Metanephros (tissue), 1 donor: ENCODE results near the gene C1orf116. TPM values are rescaled to one million over a fixed set of nuclear protein-coding genes. Genes with fewer than 3 reads are reported as not detected.

ENCODE experiments used
- total RNA-seq: library from RNA; depleted of rRNA; stranded (reverse); fragments of >200 nt; gene quantifications from one replicate; pipeline ENCODE4 v1.2.3, GENCODE V29; 2014

C1orf116 gene
- total RNA-seq, result 13.3 TPM

GRCh38 chr1:207032528-207033017 lies at the start of gene C1orf116:
Gene C1orf116, minus strand, starts transcription at chr1:207032756. Its CDS starts 5,158 bp downstream, at chr1:207027598.

GRCh38 chr1:207052911-207053769 lies 20.6 kb upstream of the C1orf116 start, which contains the start of gene PFKFB2:
Gene PFKFB2, plus strand, starts transcription at chr1:207053275. Its CDS starts 1,443 bp downstream, at chr1:207054718.

GRCh38 chr1:207051191-207051943 lies 18.8 kb upstream of the C1orf116 start, which contains the start of gene YOD1:
Gene YOD1, minus strand, starts transcription at chr1:207051208. Its CDS starts 178 bp downstream, at chr1:207051030.

GRCh38 chr1:206970446-206970845 lies 62.1 kb downstream of the C1orf116 start, which contains the start of gene FCAMR:
Gene FCAMR, minus strand, starts transcription at chr1:206970460. Its CDS starts 335 bp downstream, at chr1:206970125.

Other genes with a start within 250 kb of the C1orf116 start
- gene IL20, start 167.1 kb downstream of the C1orf116 start, total RNA-seq, result not detected
- gene IL24, start 135.3 kb downstream of the C1orf116 start, total RNA-seq, result not detected
- 2.5 TPM for gene FCMR, start 110.8 kb downstream of the C1orf116 start, total RNA-seq
- gene PIGR, start 86.3 kb downstream of the C1orf116 start, total RNA-seq, result 7.6 TPM
- gene FCAMR, start 62.3 kb downstream of the C1orf116 start, total RNA-seq, result 6.0 TPM
- 24.8 TPM for gene YOD1, start 18.5 kb upstream of the C1orf116 start, total RNA-seq
- 17.5 TPM for gene PFKFB2, start 20.5 kb upstream of the C1orf116 start, total RNA-seq
- gene C4BPB, start 56.1 kb upstream of the C1orf116 start, total RNA-seq, result 1.8 TPM
- 0.76 TPM for gene C4BPA, start 71.5 kb upstream of the C1orf116 start, total RNA-seq